ENCODE data around the gene PLPP4.

The PLPP4 gene

GRCh38 chr10:120456626-120457430 is at the start of gene PLPP4:
Gene PLPP4 (plus strand): TSS chr10:120457227. CDS start chr10:120457306, 79 bp downstream.
- DNase-seq = no peak

GRCh38 chr10:120409816-120410215 is 47.2 kb upstream of the PLPP4 start:
- no peak for DNase-seq

- no peak for DNase-seq
Observed at GRCh38 chr10:120414946-120415345, 42.1 kb upstream of the PLPP4 start.

GRCh38 chr10:120415709-120416330 is 41.2 kb upstream of the PLPP4 start:
- no peak for DNase-seq

GRCh38 chr10:120420421-120420820 is 36.6 kb upstream of the PLPP4 start:
- no peak for DNase-seq

- no peak for DNase-seq
Observed at GRCh38 chr10:120421250-120421649, 35.8 kb upstream of the PLPP4 start.

GRCh38 chr10:120422457-120422856 is 34.6 kb upstream of the PLPP4 start:
- no peak for DNase-seq

GRCh38 chr10:120423431-120424197 is 33.4 kb upstream of the PLPP4 start:
- peak; percentile 10 to 13 for DNase-seq

GRCh38 chr10:120424198-120424464 is 32.9 kb upstream of the PLPP4 start:
- no peak for DNase-seq

GRCh38 chr10:120426306-120426705 is 30.7 kb upstream of the PLPP4 start:
- no peak for DNase-seq

GRCh38 chr10:120428754-120429153 is 28.3 kb upstream of the PLPP4 start:
- DNase-seq = no peak

- DNase-seq = no peak
Observed at GRCh38 chr10:120429395-120429794, 27.6 kb upstream of the PLPP4 start.

GRCh38 chr10:120431251-120431651 is 25.8 kb upstream of the PLPP4 start:
- DNase-seq = no peak

GRCh38 chr10:120432209-120432608 is 24.8 kb upstream of the PLPP4 start:
- no peak for DNase-seq

GRCh38 chr10:120433141-120433540 is 23.9 kb upstream of the PLPP4 start:
- DNase-seq = no peak

- no peak for DNase-seq
Observed at GRCh38 chr10:120436439-120437112, 20.5 kb upstream of the PLPP4 start.

- DNase-seq = no peak
Observed at GRCh38 chr10:120437541-120437940, 19.5 kb upstream of the PLPP4 start.

GRCh38 chr10:120451968-120452367 is 5.1 kb upstream of the PLPP4 start:
- DNase-seq = no peak

GRCh38 chr10:120453319-120453718 is 3.7 kb upstream of the PLPP4 start:
- no peak for DNase-seq

- DNase-seq = no peak
Observed at GRCh38 chr10:120453886-120454285, 3.1 kb upstream of the PLPP4 start.

GRCh38 chr10:120455004-120455403 is 2.0 kb upstream of the PLPP4 start:
- DNase-seq = no peak

GRCh38 chr10:120455606-120456005 is 1.4 kb upstream of the PLPP4 start:
- DNase-seq = no peak

- DNase-seq = no peak
Observed at GRCh38 chr10:120456143-120456625, 843 bp upstream of the PLPP4 start.
